ENCODE data around the gene TMC5. TPM values are rescaled to one million over a fixed set of nuclear protein-coding genes. Genes with fewer than 3 reads are reported as not detected.
"Not testable (repeated sequence)": the region's sequence is repeated elsewhere in the genome, so short reads cannot be mapped to it uniquely, and the experiment has no call there.

The TMC5 gene
- total RNA-seq, 1 experiment from 2014 or later, result 15.7 TPM

GRCh38 chr16:19412055-19412454 lies 5.6 kb upstream of the TMC5 start:
- POLR2A ChIA-PET, result interaction anchor here (0.7 to 1.6 kb wide), 4 partner anchors 8 to 90 kb away, joined by 3 to 5 read pairs (median 3); no protein-coding TSS in a partner anchor
- H4K20me1 ChIP-seq (ENCODE audit: insufficient read depth); BruUV-seq (replicated peaks); H2AFZ ChIP-seq (ENCODE audit: low read depth, low read length, poor library complexity, severe bottlenecking); RAD21 ChIA-PET (ENCODE audit: low non-redundant PET in 1 of 2, low total read pairs in 2 of 2, uncharacterized antibody in 2 of 2, unreplicated experiment in 2 of 2); H3K36me3 ChIP-seq (ENCODE audit: control insufficient read depth in 1 of 2, insufficient read depth in 2 of 2, low read length in 2 of 2); H3K9ac ChIP-seq (ENCODE audit: low read length); H3K4me3 ChIP-seq (replicated peaks in 1 of 2; ENCODE audit: low read depth in 1 of 2, low read length in 2 of 2); H3K27ac ChIP-seq (ENCODE audit: low read depth, low read length); H3K27me3 ChIP-seq (ENCODE audit: insufficient read depth, low read length); intact Hi-C loops (cut with micrococcal nuclease); H3K9me2 ChIP-seq (ENCODE audit: insufficient read depth); H3K79me2 ChIP-seq (ENCODE audit: insufficient read depth, low read length); H3K9me3 ChIP-seq (ENCODE audit: control insufficient read depth in 1 of 2, insufficient read depth in 1 of 2, low read depth in 1 of 2, low read length in 2 of 2); ATAC-seq; DNase-seq (ENCODE audit: low read depth, low spot score): not testable (repeated sequence)
- Histone ChIP-seq H3K4me2 (ENCODE audit: low read length) (peak overlapping the region; percentile 82), H3K4me1 (ENCODE audit: control insufficient read depth in 1 of 2, insufficient read depth in 2 of 2, low read length in 2 of 2) (peaks cover 29 to 64% of the 10 kb centered on the region in 2 experiments)
- CTCF ChIA-PET, result interaction anchor here (1.0 kb wide), 1 partner anchor 90 kb away, joined by 3 read pairs; no protein-coding TSS in a partner anchor

- Histone ChIP-seq H2AFZ (ENCODE audit: low read depth, low read length, poor library complexity, severe bottlenecking) (no peak overlapping the region), H3K4me3 (replicated peaks in 1 of 2; ENCODE audit: low read depth in 1 of 2, low read length in 2 of 2) (no peak overlapping the region), H4K20me1 (ENCODE audit: insufficient read depth) (no peaks in the 10 kb centered on the region), H3K79me2 (ENCODE audit: insufficient read depth, low read length) (peaks cover 6% of the 10 kb centered on the region; the same call in 1 of the 2 replicates), H3K9me3 (ENCODE audit: control insufficient read depth in 1 of 2, insufficient read depth in 1 of 2, low read depth in 1 of 2, low read length in 2 of 2) (no peaks in the 10 kb centered on the region), H3K4me2 (ENCODE audit: low read length) (peak overlapping the region; percentile 13; the same call in 1 of the 2 replicates), H3K9me2 (ENCODE audit: insufficient read depth) (no peaks in the 10 kb centered on the region), H3K9ac (ENCODE audit: low read length) (no peak overlapping the region), H3K27me3 (ENCODE audit: insufficient read depth, low read length) (no peaks in the 10 kb centered on the region), H3K4me1 (ENCODE audit: control insufficient read depth in 1 of 2, insufficient read depth in 2 of 2, low read length in 2 of 2) (peaks cover 36 to 89% of the 10 kb centered on the region in 2 experiments), H3K36me3 (ENCODE audit: control insufficient read depth in 1 of 2, insufficient read depth in 2 of 2, low read length in 2 of 2) (no peaks in the 10 kb centered on the region), H3K27ac (ENCODE audit: low read depth, low read length) (no peak overlapping the region)
- DNase-seq (ENCODE audit: low read depth, low spot score) (no peak), ATAC-seq (no peak)
- ChIA-PET CTCF (interaction anchor here (0.9 to 1.1 kb wide), 2 partner anchors 14 to 87 kb away, joined by 3 to 4 read pairs; no protein-coding TSS in a partner anchor), RAD21 (ENCODE audit: low non-redundant PET in 1 of 2, low total read pairs in 2 of 2, uncharacterized antibody in 2 of 2, unreplicated experiment in 2 of 2) (no interaction called here), POLR2A (interaction anchor here (1.0 kb wide), 1 partner anchor 22 kb away, joined by 3 read pairs; no protein-coding TSS in a partner anchor)
- intact Hi-C loops (cut with micrococcal nuclease), result loop anchor here (5.0 kb wide), 1 partner anchor 107 kb away; the partner anchor contains the start of genes CCP110 and GDE1
- no TSS peak for BruUV-seq (replicated peaks)
- TF ChIP-seq REST (IDR thresholded peaks at IDR 0.05; ENCODE audit: low read depth), result no peak
- TF ChIP-seq CBX3 (IDR thresholded peaks at IDR 0.05; ENCODE audit: low read depth), result no peak
- TF ChIP-seq EGR1 (IDR thresholded peaks at IDR 0.05; ENCODE audit: low read depth), result no peak
- no peak for TF ChIP-seq YY1 (IDR thresholded peaks at IDR 0.05; ENCODE audit: extremely low read depth, insufficient replicate concordance, low read depth, low read length)
- TF ChIP-seq ZBTB33 (IDR thresholded peaks at IDR 0.05; ENCODE audit: extremely low read depth, insufficient replicate concordance, low read length), result no peak
- no peak for TF ChIP-seq ATF3 (IDR thresholded peaks at IDR 0.05)
- TF ChIP-seq SIN3A (IDR thresholded peaks at IDR 0.05; ENCODE audit: low read depth), result no peak
Observed at GRCh38 chr16:19415461-19415860, 2.2 kb upstream of the TMC5 start.
